GM23338 (cell line): ENCODE measurements around the gene LMF1. TPM values are rescaled to one million over a fixed set of nuclear protein-coding genes. Genes with fewer than 3 reads are reported as not detected.

Experiments used
- ATAC-seq: fragments of 200-7000 bp; cut with Tn5 transposase; 3 replicates; pipeline ENCODE4 v1.9.1; 2020
- DNase-seq: peaks from one replicate; pipeline ENCODE4 v3.0.0-alpha.2; 2015; ENCODE audit warnings: low spot score
- H2AFZ ChIP-seq: fragments of 200-600 bp; sonication (generic); 2 replicates; pipeline ENCODE4 v1.8.0; 2016; ENCODE audit warnings: antibody characterized with exemption, mild to moderate bottlenecking, moderate library complexity
- H3F3A ChIP-seq: fragments of 200-600 bp; sonication (generic); replicated peaks from 2 replicates; pipeline ENCODE4 v1.8.0; 2017; ENCODE audit warnings: antibody characterized with exemption, mixed run types, low read depth
- H3K27ac ChIP-seq: fragments of 200-600 bp; sonication (generic); 2 replicates; pipeline ENCODE4 v1.6.1; 2016; ENCODE audit warnings: low read depth
- H3K27me3 ChIP-seq: fragments of 200-600 bp; sonication (generic); 2 replicates; pipeline ENCODE4 v1.8.0; 2016; ENCODE audit warnings: mild to moderate bottlenecking, mixed run types, moderate library complexity; ENCODE audit not compliant: insufficient read depth
- H3K36me3 ChIP-seq: fragments of 200-600 bp; sonication (generic); 2 replicates; pipeline ENCODE4 v1.8.0; 2016; ENCODE audit warnings: mild to moderate bottlenecking; ENCODE audit not compliant: insufficient read depth
- H3K4me1 ChIP-seq: fragments of 200-600 bp; sonication (generic); 2 replicates; pipeline ENCODE4 v1.8.0; 2016; ENCODE audit warnings: mild to moderate bottlenecking, moderate library complexity; ENCODE audit not compliant: insufficient read depth
- H3K4me2 ChIP-seq: fragments of 200-600 bp; sonication (generic); 2 replicates; pipeline ENCODE4 v1.7.1; 2017; ENCODE audit warnings: mixed run types
- H3K4me3 ChIP-seq: fragments of 200-600 bp; sonication (generic); 2 replicates; pipeline ENCODE4 v1.6.1; 2016; ENCODE audit warnings: mixed run types
- H3K79me2 ChIP-seq: fragments of 200-600 bp; sonication (generic); replicated peaks from 2 replicates; pipeline ENCODE4 v1.8.0; 2017; ENCODE audit warnings: mild to moderate bottlenecking; ENCODE audit not compliant: insufficient read depth
- H3K9me2 ChIP-seq: fragments of 200-600 bp; sonication (generic); 2 replicates; pipeline ENCODE4 v1.8.0; 2017; ENCODE audit not compliant: insufficient read depth
- H4K20me1 ChIP-seq: fragments of 200-600 bp; sonication (generic); replicated peaks from 2 replicates; pipeline ENCODE4 v1.8.0; 2017; ENCODE audit warnings: mild to moderate bottlenecking; ENCODE audit not compliant: insufficient read depth
- H3K27ac Mint-ChIP-seq: 2 replicates; pipeline ENCODE4 v1.8.0; 2020; ENCODE audit warnings: inconsistent platforms, mild to moderate bottlenecking, moderate library complexity, mixed read lengths
- H3K27me3 Mint-ChIP-seq: 3 replicates; pipeline ENCODE4 v1.8.0; 2022; ENCODE audit warnings: low read depth, mild to moderate bottlenecking, moderate library complexity, mixed read lengths, inconsistent platforms; ENCODE audit not compliant: insufficient read depth, poor library complexity
- H3K36me3 Mint-ChIP-seq: 3 replicates; pipeline ENCODE4 v1.8.0; 2021; ENCODE audit warnings: low read depth, mild to moderate bottlenecking, inconsistent platforms, moderate library complexity, mixed read lengths
- H3K4me1 Mint-ChIP-seq: 3 replicates; pipeline ENCODE4 v1.8.0; 2020; ENCODE audit warnings: mild to moderate bottlenecking, inconsistent platforms, mixed read lengths
- H3K4me3 Mint-ChIP-seq: 3 replicates; pipeline ENCODE4 v1.8.0; 2021; ENCODE audit warnings: moderate library complexity, mild to moderate bottlenecking, inconsistent platforms, mixed read lengths
- H3K9me3 Mint-ChIP-seq: 3 replicates; pipeline ENCODE4 v1.8.0; 2020; ENCODE audit warnings: moderate library complexity, mild to moderate bottlenecking, inconsistent platforms, mixed read lengths
- CREB1 ChIP-seq: fragments of 250-450 bp; sonication (Bioruptor Pico); IDR thresholded peaks from 2 replicates; pipeline ENCODE4 v1.5.0; 2020; ENCODE audit warnings: low read depth, mild to moderate bottlenecking, moderate library complexity
- CTCF ChIP-seq, 2 experiments: fragments of 200-600 bp in 1 of 2; sonication (generic) in 1 of 2; conservative IDR thresholded peaks; 2 replicates each; pipeline versions ENCODE4 v1.5.1 to v1.6.1; 2016 to 2017; ENCODE audit warnings: antibody characterized with exemption in 2 of 2, low read depth in 2 of 2, mild to moderate bottlenecking in 2 of 2, moderate library complexity in 1 of 2
- ETS1 ChIP-seq: IDR thresholded peaks from 2 replicates; pipeline ENCODE4 v1.6.1; 2016; ENCODE audit warnings: antibody characterized with exemption
- EZH2 ChIP-seq: fragments of 200-600 bp; sonication (generic); IDR thresholded peaks from one replicate; pipeline ENCODE4 v1.8.0; 2017; ENCODE audit warnings: antibody characterized with exemption, mild to moderate bottlenecking, low read depth; ENCODE audit not compliant: unreplicated experiment
- EZH2phosphoT487 ChIP-seq: fragments of 200-600 bp; sonication (generic); IDR thresholded peaks from one replicate; pipeline ENCODE4 v1.8.1; 2018; ENCODE audit warnings: antibody characterized with exemption; ENCODE audit not compliant: unreplicated experiment
- JUNB ChIP-seq: IDR thresholded peaks from one replicate; pipeline ENCODE4 v1.6.1; 2016; ENCODE audit warnings: antibody characterized with exemption; ENCODE audit not compliant: unreplicated experiment
- NANOG ChIP-seq: IDR thresholded peaks from 2 replicates; pipeline ENCODE4 v1.6.1; 2016; ENCODE audit warnings: antibody characterized with exemption, borderline replicate concordance
- POLR2AphosphoS5 ChIP-seq: IDR thresholded peaks from 2 replicates; pipeline ENCODE4 v1.6.1; 2016; ENCODE audit warnings: antibody characterized with exemption, low read depth
- REST ChIP-seq: IDR thresholded peaks from one replicate; pipeline ENCODE4 v1.6.1; 2018; ENCODE audit warnings: antibody characterized with exemption; ENCODE audit not compliant: unreplicated experiment
- STAT1 ChIP-seq: IDR thresholded peaks from one replicate; pipeline ENCODE4 v1.6.1; 2016; ENCODE audit warnings: antibody characterized with exemption; ENCODE audit not compliant: unreplicated experiment
- ZNF114 ChIP-seq: fragments of 250-450 bp; sonication (Bioruptor Pico); IDR thresholded peaks from 2 replicates; pipeline ENCODE4 v1.5.0; 2020; ENCODE audit warnings: mild to moderate bottlenecking, moderate library complexity
- ZNF331 ChIP-seq: fragments of 250-450 bp; sonication (Bioruptor Pico); IDR thresholded peaks from 2 replicates; pipeline ENCODE4 v1.5.0; 2020; ENCODE audit warnings: low read depth, mild to moderate bottlenecking, moderate library complexity
- ZNF462 ChIP-seq: fragments of 250-450 bp; sonication (Bioruptor Pico); IDR thresholded peaks from 2 replicates; pipeline ENCODE4 v1.5.0; 2020; ENCODE audit warnings: mild to moderate bottlenecking, moderate library complexity
- polyA plus RNA-seq: library from polyadenylated mRNA; unstranded; fragments of >200 nt; fragmentation: Nextera tagmentation; extraction: Ambion mirVana; gene quantifications from 2 replicates; pipeline ENCODE4 v1.2.1, GENCODE V29; 2016
- total RNA-seq: library from RNA; depleted of rRNA; stranded (reverse); fragments of >200 nt; shearing (Covaris generic); gene quantifications from 2 replicates; pipeline ENCODE4 v1.2.3, GENCODE V29; 2014

The LMF1 gene
- total and polyA plus RNA-seq, 2 experiments from 2014 or later = 4.2 to 10.1 TPM

- no peak overlapping the region for H3K4me2 ChIP-seq
- no peak overlapping the region for H2AFZ ChIP-seq
- no peak for DNase-seq
- ATAC-seq = no peak
- H3K4me3 ChIP-seq = no peak overlapping the region
- Mint-ChIP-seq H3K27me3 (peaks cover 6% of the 10 kb centered on the region), H3K36me3 (peaks cover 18% of the 10 kb centered on the region; the same call in 2 of the 3 replicates), H3K4me3 (no peak overlapping the region), H3K9me3 (peaks cover 26% of the 10 kb centered on the region), H3K4me1 (no peaks in the 10 kb centered on the region), H3K27ac (no peak overlapping the region)
- H3K27me3 ChIP-seq = no peaks in the 10 kb centered on the region
- H3K36me3 ChIP-seq = peaks cover 11% of the 10 kb centered on the region
- H3F3A ChIP-seq = no peaks in the 10 kb centered on the region
- no peaks in the 10 kb centered on the region for H3K79me2 ChIP-seq
- H4K20me1 ChIP-seq = no peaks in the 10 kb centered on the region
- 0 out of 2 replicates have a peak, but pooled peaks cover 3% of the 10 kb centered on the region for H3K9me2 ChIP-seq
- TF ChIP-seq JUNB = no peak
- TF ChIP-seq EZH2 = no peak
- no peak for TF ChIP-seq ETS1
- TF ChIP-seq REST = no peak
- no peak for TF ChIP-seq ZNF331 (CRISPR knock-in tag)
- no peak for TF ChIP-seq CTCF (conservative IDR thresholded peaks at IDR 0.05; ENCODE audit: low read depth in 2 of 2)
- no peak for TF ChIP-seq ZNF462
- TF ChIP-seq STAT1 = no peak
- no peak for TF ChIP-seq ZNF114
- no peak for TF ChIP-seq NANOG
- no peak for TF ChIP-seq EZH2phosphoT487
- TF ChIP-seq POLR2AphosphoS5 = no peak
- no peak for TF ChIP-seq CREB1 (CRISPR knock-in tag)
- H3K27ac ChIP-seq = no peak overlapping the region
- no peaks in the 10 kb centered on the region for H3K4me1 ChIP-seq
Observed at GRCh38 chr16:938752-939151, 32.0 kb downstream of the LMF1 start.
